HG03060 (cell line): ENCODE results near the gene TMEM182.

ENCODE experiments used
- ATAC-seq: cut with Tn5 transposase; IDR thresholded peaks from one replicate; pipeline ENCODE4 v1.9.1; 2021; ENCODE audit warnings: low read depth, moderate number of reproducible peaks; ENCODE audit not compliant: unreplicated experiment

TMEM182 gene

DNA sequence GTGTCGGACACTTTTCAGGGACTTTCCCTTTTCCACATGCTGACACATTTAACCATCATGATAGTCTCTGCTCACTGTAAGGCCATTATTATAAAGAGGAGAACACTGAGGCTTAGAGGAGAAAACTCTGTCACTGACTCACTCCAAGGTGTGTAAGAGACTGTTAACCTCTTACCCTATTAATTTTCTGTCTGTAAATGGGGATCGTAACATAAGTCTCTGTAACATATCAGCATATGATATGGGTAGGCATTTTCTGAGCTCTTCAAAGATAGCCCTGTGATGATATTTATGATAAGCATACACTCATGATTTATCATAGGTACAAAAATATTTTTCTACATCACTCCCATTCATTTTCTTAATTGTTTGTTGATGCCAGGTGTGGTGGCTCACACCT lies 36.4 kb downstream of the TMEM182 start:
- no peak for ATAC-seq

DNA sequence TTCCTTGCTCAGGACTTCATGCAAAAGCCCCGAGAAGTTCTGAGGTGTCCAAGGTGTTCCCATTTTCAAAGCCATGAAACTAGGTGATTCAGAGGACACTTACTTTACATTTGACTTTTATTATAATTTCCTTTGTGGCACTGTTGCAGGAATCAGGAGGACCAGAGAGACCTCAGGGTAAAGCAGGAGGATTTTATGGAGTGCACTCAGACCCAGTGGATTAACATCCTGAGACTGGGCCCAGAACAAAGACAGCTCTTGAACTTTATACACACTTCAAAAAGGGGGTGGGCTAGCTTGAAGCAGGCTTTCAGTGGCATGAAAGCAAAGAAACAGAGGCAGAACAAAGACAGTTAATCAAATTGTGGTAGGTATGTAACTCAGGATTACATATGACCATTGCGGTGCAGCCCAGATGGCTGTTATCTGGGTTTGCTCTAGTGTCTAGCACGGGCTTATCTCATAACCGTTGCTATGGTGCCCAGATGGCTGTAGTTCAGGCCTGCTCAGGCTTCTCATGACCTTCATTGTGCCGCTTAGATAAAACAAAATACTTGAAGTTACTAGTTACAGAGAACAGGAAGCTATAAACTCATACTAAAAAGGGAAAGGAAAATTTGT lies 39.4 kb downstream of the TMEM182 start:
- no peak for ATAC-seq

DNA sequence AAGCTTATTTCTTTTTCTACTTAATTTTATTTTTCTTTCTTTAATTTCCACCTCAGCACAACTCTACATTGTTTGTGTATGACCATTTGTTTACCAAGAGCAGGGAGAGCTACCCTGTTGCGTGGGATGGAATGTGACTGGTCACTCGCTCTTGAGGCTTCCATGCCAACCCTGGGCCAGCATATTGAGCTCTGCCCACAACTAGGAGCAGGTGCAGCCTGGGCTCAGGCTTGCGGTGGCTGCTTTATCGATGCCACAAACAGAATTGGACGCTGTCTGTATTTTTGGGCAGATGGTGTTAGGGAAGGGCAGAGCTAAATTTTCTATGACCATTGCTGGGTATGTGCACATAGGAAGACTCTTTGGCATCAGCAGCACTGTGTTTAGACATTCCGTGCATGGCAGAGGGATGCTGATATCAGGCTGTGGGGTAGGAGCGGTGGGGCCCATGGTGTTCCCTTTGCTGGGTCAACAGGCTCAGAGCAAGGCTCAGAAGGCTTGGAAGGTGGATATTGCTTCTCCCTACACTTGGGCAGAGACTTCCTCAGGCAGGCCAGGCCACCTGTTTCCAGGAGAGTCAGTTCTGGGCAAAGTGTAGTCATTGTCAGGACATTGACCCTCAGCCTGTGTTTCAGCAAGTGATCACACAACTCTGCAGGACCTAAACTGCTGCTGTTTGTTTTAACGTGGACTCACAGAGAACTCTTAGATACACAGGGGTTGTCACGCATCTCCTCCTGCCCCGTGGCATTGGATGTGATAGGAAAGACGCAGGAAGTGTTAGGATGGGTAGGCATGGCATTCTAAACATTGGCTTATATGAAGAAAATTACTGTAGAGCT lies 40.2 kb downstream of the TMEM182 start:
- no peak for ATAC-seq

DNA sequence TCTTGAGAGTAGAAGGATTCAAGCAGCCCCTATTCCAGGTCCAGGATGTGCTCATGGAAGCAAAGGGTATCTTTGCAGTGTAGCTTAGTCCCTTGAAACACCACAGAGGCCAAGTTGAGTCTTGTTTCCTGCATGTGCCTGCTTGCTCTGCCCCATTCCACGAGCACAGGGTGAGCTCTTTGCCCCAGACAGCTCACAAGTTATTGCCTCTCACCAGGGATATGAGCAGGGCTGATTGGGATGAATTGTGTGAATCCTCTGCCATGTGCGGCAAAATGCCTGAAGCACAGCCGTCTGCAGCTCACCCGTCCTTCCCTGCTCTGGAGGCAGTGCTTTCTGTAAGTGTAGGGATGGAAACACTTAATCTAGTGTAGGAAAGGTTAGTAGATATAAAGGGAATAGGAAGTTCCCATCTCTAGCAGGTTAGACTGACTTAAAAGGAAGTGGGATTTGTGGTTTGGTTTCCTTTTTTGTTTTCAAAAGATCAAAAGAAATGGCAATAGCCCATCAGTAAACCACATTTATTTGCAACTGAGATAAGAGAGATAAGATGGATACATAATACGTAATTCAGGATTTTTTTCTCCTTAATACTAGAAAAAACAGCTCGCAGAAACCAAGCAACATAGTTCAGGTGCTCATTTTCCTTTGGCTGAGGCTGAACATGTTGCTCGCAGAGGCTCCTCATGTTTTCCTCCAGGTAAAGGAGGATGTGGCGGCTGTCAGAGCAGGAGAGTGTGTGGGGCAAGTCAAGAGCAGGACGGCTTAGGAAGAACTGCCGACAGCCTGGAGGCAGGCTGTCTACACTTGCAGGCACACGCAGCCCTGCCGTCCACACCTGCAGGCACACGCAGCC lies 41.4 kb downstream of the TMEM182 start:
- ATAC-seq, result no peak

DNA sequence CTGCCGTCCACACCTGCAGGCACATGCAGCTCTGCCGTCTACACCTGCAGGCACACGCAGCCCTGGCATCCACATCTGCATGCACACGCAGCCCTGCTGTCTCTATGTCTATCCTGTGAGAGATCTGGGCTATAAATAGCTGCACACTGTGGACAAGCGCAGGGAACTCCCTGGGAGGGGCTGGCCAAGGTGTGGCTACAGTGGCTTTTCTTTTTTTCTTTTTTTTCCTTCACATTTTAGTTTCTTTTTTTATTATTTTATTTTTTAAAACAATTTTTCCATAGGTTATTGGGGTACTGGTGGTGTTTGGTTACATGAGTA lies 42.0 kb downstream of the TMEM182 start:
- no peak for ATAC-seq

DNA sequence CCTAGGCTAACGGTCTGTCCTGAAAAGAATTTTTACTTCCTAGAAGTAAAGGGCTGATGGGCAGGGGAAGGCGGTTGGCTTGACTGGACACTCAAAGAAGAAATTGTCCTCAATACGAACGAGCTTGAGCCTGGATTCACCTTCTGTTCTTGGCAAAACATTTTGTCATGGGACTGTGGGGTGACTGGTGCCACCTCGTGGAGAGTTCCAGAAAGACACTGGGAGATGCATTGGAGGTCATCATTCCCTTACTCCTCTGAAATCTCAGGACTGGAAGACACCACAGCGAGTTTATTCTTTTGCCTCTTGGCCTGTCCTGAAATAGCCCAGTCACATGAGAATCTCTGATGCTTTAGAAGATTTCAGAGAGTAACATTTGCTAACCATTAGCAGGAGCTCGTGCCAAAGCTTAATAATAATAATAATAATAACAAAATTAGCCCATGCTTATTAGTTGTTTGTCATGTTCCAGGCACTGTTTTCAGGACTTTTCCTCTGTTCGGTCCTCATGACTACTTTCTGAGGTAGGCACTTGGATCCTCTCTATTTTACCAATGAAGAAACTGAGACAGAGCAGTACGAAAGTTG lies 44.5 kb downstream of the TMEM182 start:
- ATAC-seq, result no peak

DNA sequence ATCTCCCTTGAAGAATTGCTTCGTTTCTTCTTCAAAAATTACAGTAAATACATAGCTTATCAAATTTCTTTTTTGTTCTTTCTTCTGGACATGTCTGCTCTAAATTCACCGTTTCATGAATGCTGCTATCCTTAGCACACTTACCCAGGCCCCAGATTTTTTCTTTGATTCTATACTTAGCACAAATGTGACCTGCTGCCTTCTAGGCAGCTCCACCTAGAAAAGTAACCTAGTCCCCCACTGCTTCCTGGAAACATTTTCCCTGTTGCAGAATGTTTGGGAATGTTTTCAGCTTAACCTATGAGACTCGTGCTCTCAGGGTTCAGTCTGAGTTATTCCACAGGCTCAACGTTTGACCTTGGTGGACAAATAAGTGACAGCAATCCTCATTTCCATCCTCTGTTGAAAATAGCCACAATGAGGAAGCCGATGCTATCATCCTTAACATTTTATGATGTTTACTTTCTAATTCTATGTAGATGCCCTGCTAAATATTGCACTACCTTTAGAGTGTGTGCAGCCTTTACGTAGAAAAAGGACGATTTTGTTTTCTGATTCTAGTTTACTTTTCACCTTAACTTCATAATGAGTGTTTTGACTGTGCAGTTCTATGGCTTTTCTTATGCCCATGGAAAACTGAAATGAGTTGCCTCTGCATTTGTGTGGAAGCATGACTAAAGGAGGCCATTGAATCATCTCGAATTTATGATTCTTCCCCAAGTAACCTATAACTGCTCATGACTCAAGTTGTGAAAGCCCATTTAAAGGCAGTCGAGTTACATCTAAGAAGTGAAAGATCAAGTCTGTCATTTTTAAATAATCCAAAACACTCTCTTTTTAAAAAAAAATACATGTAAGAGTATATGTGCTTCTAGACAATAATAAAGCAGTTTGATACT lies 47.7 kb downstream of the TMEM182 start:
- ATAC-seq, result no peak

DNA sequence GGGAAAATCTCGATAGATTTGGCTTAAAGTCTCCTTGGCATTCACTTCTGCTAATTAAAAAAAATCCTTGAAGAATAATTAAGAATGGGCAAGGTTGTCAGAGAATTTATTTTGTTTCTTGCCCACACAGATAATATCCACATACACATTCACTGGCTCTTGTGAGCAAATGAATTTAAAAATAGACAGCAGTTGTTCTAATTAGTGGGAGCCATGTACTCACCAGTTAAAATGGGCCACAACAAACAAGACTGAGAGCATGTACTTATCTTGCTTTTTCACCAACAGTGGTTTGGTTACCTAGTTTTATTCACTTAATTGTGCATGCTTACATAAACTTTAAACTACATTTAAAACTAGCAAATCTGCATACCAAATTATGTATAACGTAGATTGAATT lies 53.5 kb downstream of the TMEM182 start:
- ATAC-seq, result no peak

DNA sequence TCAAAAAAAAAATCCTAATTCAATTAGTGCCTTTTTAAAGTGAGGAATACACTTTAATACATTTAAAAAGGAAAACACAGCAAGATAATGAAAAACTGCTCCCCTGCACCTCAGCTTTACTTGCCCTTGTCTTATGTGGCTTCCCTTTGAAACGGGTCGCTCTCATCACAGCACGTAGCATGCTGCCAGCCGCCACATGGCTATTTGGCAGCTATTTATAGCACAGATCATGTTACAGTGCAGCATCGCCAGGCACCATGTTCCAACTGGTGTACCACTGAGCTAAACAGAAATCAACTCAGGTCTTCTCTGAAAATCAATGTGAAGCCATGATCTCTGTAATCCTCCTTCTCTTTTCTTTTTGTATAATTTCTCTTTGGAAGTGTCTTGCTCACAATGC lies 65.1 kb downstream of the TMEM182 start:
- ATAC-seq, result no peak

DNA sequence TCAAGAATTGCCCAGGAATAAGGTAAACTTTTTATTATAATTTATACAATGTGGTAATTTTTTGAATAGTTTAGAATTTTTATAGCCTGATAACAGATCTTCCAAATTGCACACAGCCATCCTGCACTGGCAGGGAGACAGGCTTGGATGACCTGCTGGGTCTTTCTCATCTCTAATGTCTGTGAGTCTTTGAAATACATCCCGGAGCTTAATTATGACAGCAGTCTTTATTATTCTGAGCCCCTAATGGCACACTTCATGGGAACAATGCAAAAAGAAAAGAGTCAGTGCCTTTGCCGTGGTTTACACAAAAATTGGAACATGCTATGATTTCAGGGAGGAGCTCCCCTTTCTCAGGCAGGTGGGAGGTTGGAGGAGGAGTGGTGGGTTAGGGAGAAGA lies 71.0 kb downstream of the TMEM182 start:
- no peak for ATAC-seq

DNA sequence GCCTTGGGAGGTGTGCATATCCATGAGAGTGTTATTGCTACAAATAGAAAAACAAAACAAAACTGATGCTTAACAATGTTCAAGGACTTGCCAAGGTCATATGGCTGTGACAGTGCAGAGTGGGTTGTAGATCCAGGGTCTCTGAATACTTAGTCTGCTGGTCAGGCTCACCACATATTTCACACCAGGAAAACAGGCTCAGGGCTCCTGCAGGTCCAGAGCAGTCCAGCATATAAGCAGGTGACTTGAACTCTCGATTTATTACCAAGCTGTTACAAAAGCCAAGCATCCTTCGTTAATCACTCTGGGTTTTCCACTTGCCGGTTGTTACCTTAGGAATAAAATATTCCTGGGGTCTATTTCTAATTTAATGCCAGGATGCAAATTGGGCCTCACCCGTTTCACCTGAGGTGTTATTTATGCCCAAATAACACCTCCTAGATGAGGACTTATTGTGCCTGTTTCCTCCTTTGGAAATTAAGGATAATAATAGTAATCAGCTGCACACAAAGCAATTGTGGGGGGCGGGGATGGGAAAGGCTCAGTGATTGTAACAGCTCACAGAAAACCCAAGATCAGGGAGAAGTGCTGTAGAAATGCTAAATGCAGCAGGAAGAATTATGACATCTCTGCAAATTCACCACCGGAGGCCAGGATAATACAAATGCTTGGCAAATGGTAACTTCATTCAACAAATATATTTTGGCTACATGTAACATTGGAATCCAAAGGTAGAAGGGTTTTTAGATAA lies 72.9 kb downstream of the TMEM182 start:
- ATAC-seq, result no peak

DNA sequence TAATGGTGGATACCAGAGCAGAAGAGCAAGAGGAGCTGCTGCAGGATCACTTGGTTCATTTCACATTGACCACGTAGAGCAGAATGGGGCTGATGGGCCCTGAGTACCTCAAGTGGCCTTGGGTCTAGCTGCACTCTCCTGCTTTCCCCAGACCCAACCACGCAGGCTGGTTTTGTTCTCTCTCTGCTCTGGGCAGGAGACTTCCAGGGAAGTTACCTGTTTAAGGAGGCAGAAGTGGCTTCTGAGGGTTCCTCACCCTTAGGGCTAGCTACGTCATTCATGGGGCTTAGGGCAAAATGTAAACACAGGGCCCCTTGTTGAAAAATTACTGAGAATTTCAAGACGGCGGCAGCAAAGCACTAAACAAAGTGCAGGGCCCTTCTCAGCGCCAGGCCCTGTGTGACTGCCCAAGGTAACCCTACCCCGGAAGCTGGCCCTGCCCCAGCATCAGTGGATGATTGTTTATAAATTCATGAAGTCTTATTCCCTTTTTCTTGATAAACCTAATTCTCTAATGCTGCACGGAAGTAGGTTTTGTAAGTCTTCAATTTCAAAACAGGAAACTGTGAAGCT lies 75.9 kb downstream of the TMEM182 start:
- ATAC-seq, result no peak

DNA sequence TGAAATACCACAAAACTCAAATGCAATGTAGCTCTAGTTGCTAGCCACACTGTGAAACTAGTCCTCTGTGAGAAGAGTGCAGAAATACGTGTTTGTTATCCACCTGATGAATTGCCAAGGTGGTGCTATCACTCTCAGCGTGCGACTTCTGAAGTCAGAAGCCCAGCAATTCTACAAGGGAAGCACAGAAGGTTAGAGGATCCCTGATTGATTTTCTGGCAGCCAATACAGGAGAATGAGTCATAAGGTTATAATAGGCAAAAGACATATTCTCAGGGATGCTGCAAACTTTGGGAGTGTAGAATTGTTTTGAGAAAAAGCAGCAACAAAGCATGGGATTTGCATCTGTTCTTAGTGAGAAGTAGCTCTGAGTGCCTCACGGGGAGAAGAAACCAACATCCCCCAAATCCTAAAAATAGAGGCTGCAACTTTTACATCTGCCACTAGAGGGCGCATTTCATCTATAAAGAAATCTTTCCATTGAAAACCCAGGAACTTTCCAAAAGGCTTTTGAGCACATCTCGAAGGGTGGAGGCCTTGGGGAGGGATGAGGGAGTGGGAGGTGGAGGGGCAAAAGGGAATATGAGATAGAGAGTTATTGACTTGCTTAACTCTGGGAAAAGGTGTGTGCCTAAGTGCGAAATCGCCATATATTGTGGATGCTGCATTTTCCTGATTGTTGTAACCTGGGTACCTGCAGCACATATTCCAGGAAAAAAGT lies 78.0 kb downstream of the TMEM182 start:
- no peak for ATAC-seq

DNA sequence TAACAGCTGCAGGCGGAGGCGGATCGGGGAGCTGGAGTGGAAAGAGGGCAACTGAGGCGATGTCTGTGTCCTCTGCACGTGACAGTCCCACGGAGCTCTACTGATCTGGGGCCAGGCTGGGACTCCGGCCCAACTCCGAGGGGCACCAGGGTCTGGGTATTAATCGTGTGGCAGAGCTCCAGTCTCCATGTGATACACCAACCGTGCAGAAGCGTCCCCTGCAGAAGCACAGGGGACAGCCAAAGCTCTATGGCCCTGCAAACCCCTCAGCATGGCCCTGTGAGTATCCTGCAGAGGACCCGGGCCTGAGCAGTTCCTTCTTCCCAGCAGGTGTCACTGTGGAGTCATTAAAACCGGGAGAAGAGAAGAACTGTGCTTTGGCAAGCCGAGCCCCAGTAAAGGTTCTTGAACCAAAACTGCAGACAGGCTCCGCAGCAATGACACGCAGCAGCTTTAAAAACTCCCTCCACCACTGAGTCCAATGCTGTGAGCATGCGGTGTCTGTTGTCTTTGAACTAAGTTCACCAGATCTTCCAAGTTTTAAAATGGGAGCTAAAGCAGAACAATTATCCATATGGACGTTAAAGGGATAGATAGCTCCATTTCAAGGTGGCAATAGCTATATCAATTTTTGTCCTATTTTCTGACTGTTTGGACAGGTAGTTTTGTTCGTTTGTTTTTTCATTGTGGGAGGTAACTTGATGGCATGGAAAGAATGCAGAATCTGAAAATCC lies 79.4 kb downstream of the TMEM182 start:
- no peak for ATAC-seq

DNA sequence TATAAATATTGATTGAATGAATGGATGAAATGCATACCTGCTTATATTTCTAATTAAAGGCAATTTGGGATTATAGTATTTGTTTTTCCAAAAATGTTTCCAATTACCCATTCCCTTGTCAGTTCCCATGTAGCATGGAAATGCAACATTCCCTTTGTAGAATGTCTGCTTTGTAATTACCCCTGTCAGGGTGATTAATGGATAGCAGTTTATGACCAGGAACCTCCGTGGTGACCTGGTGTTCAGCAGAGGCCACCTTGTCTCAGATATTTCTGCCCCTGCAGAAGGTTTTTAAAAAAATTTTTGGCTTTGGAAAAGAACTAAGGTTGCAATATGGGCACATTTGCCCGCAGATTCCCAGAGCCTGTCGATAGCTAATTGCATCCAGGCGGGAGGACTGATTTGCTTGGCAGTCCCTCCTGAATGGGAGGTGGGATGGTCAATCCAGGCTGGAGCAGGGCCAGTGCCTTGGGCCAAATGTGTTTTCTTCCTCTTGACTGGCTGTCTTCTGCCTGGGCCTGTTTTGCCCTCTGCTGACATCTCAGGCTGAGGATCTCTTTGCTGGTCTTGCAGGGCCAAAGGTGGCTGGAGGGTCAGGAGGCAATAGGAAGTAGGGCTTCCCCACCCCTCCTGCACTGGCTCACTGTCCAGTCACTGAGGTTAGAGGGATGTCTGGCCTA lies 82.1 kb downstream of the TMEM182 start:
- no peak for ATAC-seq

DNA sequence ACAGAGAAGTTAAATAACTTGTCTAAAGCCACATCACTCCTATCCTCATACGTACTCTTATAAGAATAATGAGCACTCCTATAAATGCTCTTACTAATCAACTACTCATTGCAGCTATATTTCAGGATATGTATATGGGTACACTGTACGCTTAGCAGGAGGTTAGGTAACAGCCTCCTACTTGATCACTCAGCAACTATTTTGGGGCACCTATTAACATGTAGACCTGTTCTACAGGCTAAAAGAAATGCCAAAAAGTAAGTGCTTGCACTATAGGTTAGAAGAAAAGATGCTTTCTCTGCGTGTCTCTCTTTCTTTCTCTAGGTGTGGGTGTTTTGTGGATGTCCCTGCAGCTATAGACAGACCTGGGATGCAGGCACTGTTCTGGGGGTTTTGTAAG lies 83.1 kb downstream of the TMEM182 start:
- ATAC-seq, result no peak

DNA sequence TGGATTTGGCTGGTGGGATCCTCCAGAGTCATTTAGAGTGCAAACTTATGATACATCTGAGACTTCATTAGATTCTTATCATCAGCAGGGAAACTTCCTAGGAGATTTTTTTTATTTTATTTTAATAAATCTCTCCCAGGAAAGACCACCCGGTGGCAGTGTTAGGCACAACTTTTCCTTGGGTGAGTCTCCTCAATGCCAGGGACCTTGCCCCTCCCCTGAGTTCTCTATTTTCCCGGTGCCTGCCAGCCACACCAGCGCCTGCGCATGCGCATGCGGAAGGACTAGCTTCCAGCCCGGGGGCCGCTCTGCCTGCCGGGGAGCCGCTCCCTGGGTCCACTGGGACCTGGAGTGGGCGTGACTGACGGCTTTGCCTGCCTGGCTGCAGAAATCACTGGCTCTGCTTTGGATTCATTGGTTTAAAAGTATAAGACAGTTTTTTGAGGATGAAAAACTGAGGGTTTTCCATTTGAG lies 86.6 kb downstream of the TMEM182 start:
- ATAC-seq, result no peak
